Mucosa of rectum (tissue), 2 donors: Measurements from ENCODE around the gene AGPAT3.

Experiments
- H3K27ac ChIP-seq, 2 donors: one replicate each; pipeline ENCODE4 v1.7.0; 2013; ENCODE audit warnings: inconsistent platforms in 2 of 2, low read depth in 2 of 2, low read length in 2 of 2
- H3K27me3 ChIP-seq, 2 donors: one replicate each; pipeline ENCODE4 v1.7.0; 2013; ENCODE audit warnings: low read length in 2 of 2; ENCODE audit not compliant: control insufficient read depth in 2 of 2, insufficient read depth in 2 of 2
- H3K36me3 ChIP-seq, 2 donors: one replicate each; pipeline ENCODE4 v1.7.0; 2013; ENCODE audit warnings: low read length in 2 of 2; ENCODE audit not compliant: control insufficient read depth in 2 of 2, insufficient read depth in 2 of 2
- H3K4me1 ChIP-seq, 2 donors: one replicate each; pipeline ENCODE4 v1.7.0; 2013; ENCODE audit warnings: low read length in 2 of 2, mild to moderate bottlenecking in 1 of 2; ENCODE audit not compliant: control insufficient read depth in 2 of 2, insufficient read depth in 2 of 2
- H3K4me3 ChIP-seq, 2 donors: one replicate each; pipeline ENCODE4 v1.7.0; 2013; ENCODE audit warnings: low read length in 2 of 2
- H3K9ac ChIP-seq, 2 donors: one replicate each; pipeline ENCODE4 v1.7.0; 2013; ENCODE audit warnings: low read length in 2 of 2, low read depth in 1 of 2, mild to moderate bottlenecking in 1 of 2
- H3K9me3 ChIP-seq, 2 donors: one replicate each; pipeline ENCODE4 v1.7.0; 2013; ENCODE audit warnings: low read length in 2 of 2; ENCODE audit not compliant: control insufficient read depth in 2 of 2
- donor health status: healthy.
- donor health status: Normal muscosa, but diverticular disease.

The AGPAT3 gene

DNA sequence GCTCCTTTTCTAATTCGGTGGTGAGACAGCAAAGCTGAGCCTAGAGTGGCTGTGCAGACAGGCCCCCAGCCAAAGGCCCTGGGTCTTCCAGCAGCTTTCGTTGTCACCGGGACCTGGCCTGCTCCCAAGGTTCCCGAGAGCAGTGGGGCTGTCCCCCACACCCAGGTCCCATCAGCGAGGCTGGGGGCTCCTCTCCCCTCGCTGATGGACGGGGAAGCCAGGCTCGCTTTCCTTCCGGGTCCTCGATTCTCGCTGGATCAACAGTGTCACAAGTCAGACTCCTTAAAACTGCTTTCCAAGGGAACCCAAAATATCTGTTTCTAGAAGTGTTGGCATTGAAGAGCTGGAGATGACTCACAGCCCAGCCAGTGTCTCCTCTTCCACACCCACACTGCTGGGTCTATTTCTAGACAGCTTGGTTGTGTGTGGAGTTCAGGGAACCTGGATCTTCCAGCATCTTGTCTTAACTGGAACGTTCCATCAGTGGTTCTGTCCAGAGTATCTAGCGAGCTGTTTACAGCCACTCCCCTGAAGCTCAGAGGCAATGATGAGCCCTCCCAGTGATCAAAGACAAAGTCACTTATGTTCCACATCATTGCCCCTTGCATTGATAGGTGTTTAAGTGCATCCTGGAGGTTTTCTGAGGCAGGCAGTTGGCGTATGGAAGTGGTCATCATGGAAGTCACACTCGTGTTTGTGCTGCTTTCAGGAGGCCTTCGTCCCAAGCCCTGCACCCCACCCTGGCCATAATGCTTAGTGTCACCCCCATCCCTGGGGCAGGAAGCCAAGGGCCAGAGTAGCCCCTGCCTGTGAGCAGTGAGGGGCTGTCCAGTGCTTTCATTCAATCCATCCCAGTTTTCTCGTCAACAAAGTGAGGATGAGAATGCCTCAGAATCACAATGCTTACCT, 40.4 kb upstream of the AGPAT3 start:
- Histone ChIP-seq H3K27me3 (peaks cover 9 to 10% of the 10 kb centered on the region in 2 donors), H3K27ac (no peak overlapping the region), H3K4me3 (no peak overlapping the region), H3K9me3 (no peaks in the 10 kb centered on the region), H3K36me3 (no peaks in the 10 kb centered on the region), H3K9ac (no peak overlapping the region), H3K4me1 (no peaks in the 10 kb centered on the region)

DNA sequence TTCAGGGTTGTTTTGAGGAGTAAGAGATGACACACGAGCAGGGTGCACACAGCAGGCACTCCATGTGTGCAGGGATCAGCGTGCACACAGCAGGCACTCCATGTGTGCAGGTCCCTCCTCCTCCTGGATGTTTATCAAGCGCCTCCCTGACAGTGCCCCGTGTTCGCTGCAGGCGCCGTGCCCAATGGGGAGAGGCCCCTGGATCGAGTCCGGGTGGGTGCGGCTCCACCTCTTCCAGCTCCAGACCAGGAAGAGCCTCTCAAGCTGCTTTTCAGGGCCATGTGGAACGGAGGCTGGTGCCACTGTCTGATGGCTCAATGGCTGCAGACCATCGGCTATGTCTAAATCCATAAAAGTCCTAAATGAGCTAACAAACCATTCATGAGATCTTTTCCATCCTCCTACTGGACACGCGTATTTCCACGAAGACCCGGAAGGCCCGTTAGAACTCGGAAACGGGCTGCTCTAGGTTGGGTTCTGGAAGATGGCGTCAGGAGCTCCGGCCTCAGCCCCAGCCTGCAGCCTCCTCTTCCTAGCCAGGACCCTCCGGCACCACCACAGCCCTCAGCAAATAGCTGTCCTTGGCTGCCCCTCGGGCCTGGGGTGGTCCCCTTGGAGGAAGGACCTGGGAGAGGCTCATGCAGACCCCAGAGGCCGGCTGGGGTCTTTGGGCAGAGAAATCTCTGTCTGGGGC, 39.6 kb upstream of the AGPAT3 start:
- no peaks in the 10 kb centered on the region for H3K9me3 ChIP-seq
- H3K36me3 ChIP-seq: no peaks in the 10 kb centered on the region
- no peak overlapping the region for H3K9ac ChIP-seq
- no peak overlapping the region for H3K27ac ChIP-seq
- H3K4me1 ChIP-seq: no peaks in the 10 kb centered on the region
- no peak overlapping the region for H3K4me3 ChIP-seq
- peaks cover 9 to 10% of the 10 kb centered on the region in 2 donors for H3K27me3 ChIP-seq

DNA sequence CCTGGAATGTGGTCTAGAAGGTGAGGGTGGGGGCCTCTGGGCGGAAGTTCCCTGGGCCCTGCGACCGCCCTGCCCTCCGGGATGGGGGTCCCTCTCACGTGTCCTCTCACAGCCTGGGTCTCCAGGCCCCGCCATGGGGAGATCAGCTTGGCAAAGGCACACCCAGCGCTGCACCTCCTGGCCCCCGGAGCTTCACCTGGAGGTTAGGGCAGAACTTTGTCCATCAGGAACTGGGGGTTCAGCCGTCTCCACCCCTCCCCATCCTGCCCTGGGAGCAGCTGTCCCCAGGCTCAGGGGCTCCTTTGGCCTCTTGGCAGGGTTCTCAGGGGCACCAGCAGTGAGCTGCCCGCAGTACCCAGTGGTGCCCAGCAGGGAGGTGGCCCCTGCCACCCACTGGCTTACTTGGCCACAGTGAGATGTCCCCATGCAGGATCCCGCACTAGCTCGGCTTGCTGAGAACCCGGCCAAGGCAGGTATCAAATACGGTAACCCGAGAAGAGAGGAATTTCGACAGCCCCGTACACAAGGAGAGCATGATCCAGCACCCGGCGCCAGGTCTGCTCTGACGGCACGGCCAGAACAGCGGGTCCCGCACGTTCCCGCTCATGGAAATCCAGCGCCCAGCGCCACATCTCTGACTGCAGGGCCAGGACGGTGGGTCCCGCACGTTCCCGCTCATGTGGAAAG, 38.9 kb upstream of the AGPAT3 start:
- Histone ChIP-seq H3K4me3 (no peak overlapping the region), H3K9me3 (no peaks in the 10 kb centered on the region), H3K36me3 (no peaks in the 10 kb centered on the region), H3K9ac (no peak overlapping the region), H3K27me3 (peaks cover 9 to 10% of the 10 kb centered on the region in 2 donors), H3K27ac (no peak overlapping the region), H3K4me1 (no peaks in the 10 kb centered on the region)

DNA sequence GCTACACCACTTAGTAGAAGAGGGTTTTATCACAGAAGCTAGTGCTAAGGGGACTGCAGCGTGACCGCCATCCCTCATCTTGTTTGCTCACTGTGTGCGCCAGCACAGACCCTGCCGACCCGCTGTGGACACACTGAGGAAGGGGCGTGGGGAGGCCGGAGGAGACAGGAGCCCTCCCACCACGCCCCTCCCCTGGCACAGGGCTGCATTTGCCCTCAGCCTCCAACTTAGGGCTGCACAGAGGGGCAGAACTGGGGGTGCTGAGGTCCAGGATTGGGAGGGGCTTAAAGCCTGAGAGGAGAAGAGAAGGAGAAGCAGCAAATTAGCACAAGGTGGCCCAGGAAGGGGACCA, 38.4 kb upstream of the AGPAT3 start:
- no peak overlapping the region for H3K27ac ChIP-seq
- no peaks in the 10 kb centered on the region for H3K9me3 ChIP-seq
- H3K4me3 ChIP-seq: no peak overlapping the region
- H3K36me3 ChIP-seq: no peaks in the 10 kb centered on the region
- H3K4me1 ChIP-seq: no peaks in the 10 kb centered on the region
- no peak overlapping the region for H3K9ac ChIP-seq
- peaks cover 10 to 15% of the 10 kb centered on the region in 2 donors for H3K27me3 ChIP-seq

DNA sequence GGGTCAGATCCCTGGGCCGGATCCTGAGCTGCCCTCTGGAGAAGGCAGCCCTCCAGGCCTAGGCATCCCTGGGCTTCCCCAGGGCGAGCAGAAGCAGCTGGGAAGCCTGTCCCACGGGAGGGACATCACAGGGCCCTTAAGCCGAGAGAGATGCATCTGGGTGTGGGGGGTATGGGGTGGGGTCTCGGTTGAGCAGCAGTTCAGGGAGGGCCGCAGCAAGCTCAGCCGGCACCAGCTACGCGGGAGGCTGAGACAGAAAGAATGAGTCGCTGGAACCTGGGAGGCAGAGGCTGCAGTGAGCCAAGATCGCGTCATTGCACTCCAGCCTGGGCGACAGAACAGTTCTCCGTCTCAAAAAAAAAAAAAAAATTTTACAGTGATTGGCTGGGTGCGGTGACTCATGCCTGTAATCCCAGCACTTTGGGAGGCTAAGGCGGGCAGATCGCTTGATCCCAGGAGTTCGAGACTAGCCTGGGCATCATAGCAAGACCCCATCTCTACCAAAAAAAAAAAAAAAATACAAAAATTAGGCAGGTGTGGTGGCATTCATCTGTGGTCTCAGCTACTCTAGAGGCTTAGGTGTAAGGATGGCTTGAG, 37.9 kb upstream of the AGPAT3 start:
- Histone ChIP-seq H3K9ac (no peak overlapping the region), H3K4me3 (no peak overlapping the region), H3K4me1 (no peaks in the 10 kb centered on the region), H3K27me3 (peaks cover 10 to 15% of the 10 kb centered on the region in 2 donors), H3K9me3 (no peaks in the 10 kb centered on the region), H3K36me3 (no peaks in the 10 kb centered on the region), H3K27ac (no peak overlapping the region)

DNA sequence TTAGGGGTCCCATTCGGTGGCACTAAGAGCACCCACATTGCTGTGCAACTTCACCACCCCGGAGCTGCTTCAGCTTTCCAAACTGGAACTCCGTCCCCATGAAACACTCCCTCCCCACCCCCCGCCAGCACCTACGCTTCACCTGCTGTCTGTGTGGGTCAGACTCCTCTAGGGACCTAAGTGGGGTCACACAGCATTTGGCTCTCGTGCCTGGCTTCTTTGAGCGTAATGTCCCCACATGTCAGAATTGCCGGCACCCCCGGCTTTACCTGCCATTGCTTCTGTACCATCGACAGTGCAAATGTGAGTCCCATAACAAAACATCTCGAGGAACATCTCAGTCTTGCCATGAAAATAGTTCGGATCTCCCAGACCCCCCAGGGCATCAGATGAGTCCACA, 35.9 kb upstream of the AGPAT3 start:
- Histone ChIP-seq H3K27me3 (peaks cover 10 to 15% of the 10 kb centered on the region in 2 donors), H3K9ac (no peak overlapping the region), H3K36me3 (no peaks in the 10 kb centered on the region), H3K4me1 (no peaks in the 10 kb centered on the region), H3K4me3 (no peak overlapping the region), H3K9me3 (no peaks in the 10 kb centered on the region), H3K27ac (no peak overlapping the region)

DNA sequence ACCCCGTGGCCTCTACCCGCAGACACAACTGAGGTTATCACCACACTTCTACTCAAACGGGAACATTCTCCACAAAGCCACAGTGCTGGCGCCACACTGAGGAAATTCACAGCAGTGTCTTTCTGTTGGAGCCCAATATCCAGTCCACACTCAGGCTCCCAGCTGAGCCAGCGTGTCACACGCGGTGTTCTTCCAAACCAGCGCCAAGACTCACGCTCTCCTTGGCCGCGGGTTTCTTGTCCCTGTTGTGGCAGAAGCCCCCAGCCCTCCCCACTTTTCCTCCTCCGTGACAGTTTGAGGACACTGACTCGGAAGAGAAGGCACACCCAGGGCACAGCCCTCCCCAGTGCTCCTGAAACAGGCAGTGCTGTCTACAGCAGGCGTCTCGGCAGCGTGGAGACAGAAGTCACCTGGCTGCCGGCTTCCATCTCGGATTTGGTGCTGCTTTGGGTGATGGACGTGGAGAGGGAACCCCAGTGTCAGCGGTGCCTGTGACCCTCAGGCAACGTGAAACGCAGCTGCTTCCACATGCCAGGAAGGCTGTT, 35.4 kb upstream of the AGPAT3 start:
- Histone ChIP-seq H3K4me3 (no peak overlapping the region), H3K4me1 (no peaks in the 10 kb centered on the region), H3K9me3 (no peaks in the 10 kb centered on the region), H3K36me3 (no peaks in the 10 kb centered on the region), H3K27me3 (peaks cover 10 to 15% of the 10 kb centered on the region in 2 donors), H3K9ac (no peak overlapping the region), H3K27ac (no peak overlapping the region)

DNA sequence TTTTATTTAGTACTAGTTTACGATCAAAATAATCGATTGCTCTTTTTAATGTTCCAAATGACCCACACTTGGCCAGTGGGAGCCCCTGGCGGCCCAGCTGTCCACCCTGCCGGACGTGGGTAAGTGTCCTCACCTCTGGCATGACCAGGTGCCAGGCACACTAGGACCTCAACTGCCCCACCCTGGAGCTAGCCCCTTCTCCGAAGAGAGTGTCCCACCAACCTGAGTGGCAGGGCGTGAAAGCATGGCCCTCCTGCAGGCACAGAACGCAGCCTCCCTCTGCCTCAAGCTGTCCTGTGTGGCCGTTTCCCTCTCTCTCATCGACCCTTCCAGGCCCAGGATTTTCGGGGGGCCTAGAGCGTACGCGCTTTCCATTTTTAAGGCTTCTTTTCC, 32.9 kb upstream of the AGPAT3 start:
- no peak overlapping the region for H3K4me3 ChIP-seq
- peaks cover 0 to 12% of the 10 kb centered on the region in 2 donors for H3K27me3 ChIP-seq
- H3K4me1 ChIP-seq: no peaks in the 10 kb centered on the region
- no peak overlapping the region for H3K27ac ChIP-seq
- no peak overlapping the region for H3K9ac ChIP-seq
- no peaks in the 10 kb centered on the region for H3K36me3 ChIP-seq
- H3K9me3 ChIP-seq: no peaks in the 10 kb centered on the region

DNA sequence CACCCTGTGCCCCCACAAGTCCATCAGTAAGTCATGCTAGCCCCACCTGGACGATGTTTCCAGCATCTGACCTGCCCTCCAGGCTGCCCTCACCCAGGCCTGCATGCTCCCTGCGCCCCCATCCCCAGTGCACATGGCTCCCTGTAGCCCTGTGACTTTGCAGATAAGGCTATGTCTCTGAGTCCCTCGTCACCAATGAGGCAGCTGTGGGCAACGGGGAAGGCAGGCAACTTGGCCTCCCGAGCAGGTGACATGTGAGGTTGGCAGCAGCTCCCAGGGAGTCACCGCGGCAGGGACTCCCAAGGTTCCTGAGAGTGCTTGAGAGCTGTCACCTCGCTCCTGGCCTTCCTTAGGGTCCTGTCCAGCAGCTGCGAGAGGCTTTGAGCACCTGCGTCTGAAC, 32.4 kb upstream of the AGPAT3 start:
- Histone ChIP-seq H3K27me3 (peaks cover 0 to 14% of the 10 kb centered on the region in 2 donors), H3K27ac (no peak overlapping the region), H3K9me3 (no peaks in the 10 kb centered on the region), H3K4me3 (no peak overlapping the region), H3K9ac (no peak overlapping the region), H3K36me3 (no peaks in the 10 kb centered on the region), H3K4me1 (no peaks in the 10 kb centered on the region)
